SH-SY5Y (cell line): ENCODE measurements around the gene ARHGAP24.

ENCODE experiments used
- GATA2 ChIP-seq: IDR thresholded peaks from 2 replicates; pipeline ENCODE4 v1.6.1; 2011; ENCODE audit warnings: mild to moderate bottlenecking, low read depth, low read length
- GATA3 ChIP-seq: IDR thresholded peaks from 2 replicates; pipeline ENCODE4 v1.6.1; 2011; ENCODE audit warnings: low read depth, mild to moderate bottlenecking, low read length, moderate library complexity

- TF ChIP-seq GATA3: no peak
- no peak for TF ChIP-seq GATA2
These were observed 457.7 kb downstream of the ARHGAP24 start for GRCh38 chr4:85932500-85933290.
